Activated CD4-positive, alpha-beta T cell treated with anti-CD3 and anti-CD28 coated beads for 48 hours (primary cell): ENCODE data around the gene NEK8.

Source experiments
- DNase-seq: peaks from one replicate; pipeline ENCODE4 v3.0.0-alpha.2; 2020

Gene NEK8

DNA sequence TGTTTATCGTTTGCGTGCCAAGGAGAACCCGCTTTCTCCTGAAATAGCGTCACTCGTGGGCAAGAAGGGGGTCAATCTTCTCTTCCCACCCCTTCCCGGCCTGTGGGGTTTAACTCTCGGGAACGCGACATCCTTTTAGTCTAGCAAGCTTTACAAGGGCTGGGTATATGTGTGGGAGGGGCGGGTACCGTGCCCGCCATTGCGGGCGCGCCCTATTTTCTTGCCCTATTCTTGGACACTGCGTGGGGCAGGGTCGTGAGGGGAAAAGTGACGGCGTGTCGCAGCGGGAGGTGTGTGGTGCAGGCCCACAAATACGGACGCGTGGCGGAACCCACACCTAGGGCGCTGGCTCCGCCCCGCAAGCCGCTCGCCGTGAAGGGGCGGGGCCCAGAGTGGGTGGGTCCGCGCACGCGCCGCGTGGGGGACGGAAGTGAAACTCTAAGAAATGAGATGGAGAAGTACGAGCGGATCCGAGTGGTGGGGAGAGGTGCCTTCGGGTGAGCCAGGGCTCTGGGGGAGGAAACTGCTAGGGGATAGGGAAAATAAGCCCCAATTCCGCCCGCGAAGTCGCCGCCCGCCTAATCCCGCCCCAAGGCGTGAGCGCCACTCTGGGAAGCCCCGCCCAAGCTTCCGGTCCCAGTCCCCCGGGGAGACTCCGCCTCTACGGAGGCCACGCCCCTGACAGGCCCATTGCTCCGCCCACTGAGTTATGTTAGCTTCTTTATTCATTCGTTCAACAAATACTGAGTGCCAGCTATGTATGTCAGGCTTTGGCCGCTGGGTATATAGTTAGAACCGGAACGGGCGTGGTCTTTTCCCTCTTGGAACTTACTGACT lies at the start of gene NEK8:
Gene NEK8 (plus strand): TSS at position 425 of the 837 bp plus-strand sequence. CDS start 26 bp downstream, at position 451.
- DNase-seq, result peak; percentile 99

DNA sequence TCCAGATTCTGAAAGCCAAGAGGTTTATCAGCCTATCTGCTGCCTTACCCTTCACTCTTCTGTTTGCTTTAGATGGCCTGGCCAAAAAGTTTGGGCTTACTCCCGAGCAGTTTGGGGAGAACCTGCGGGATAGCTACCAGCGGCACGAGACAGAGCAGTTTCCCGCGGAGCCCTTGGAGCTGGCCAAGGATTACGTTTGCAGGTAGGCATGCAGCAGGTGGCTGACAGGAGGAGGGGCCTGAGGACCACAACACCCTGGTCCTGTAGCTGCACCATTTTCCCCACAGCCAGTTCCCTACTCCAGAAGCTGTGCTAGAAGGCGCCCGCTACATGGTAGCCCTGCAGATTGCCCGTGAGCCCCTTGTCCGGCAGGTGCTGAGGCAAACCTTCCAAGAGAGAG lies 45.9 kb upstream of the NEK8 start:
- DNase-seq, result no peak

DNA sequence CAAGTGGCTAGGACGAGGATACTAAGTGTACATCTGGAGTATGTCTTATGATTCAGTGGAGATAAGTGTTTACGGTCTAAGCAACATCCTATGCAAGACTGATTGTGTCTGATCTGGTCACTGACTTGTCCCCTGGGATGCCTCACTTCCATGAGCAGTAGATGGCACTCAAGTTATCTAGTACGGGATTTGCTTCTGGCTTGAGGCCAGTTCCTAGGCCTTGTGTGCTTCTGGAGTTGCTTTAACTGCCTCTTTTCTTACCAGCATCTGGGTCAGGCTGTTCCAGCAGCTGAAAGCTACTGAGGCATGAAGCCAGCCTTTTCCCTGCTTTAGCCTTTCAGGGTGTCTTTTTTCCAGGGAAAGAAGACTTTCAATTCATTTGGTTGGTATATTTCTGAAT lies 43.6 kb upstream of the NEK8 start:
- no peak for DNase-seq

GRCh38 chr17:28685366-28685765 lies 43.2 kb upstream of the NEK8 start:
- DNase-seq, result no peak

GRCh38 chr17:28686296-28686695 lies 42.3 kb upstream of the NEK8 start:
- DNase-seq, result no peak

- no peak for DNase-seq
Measured at GRCh38 chr17:28688481-28688880, 40.1 kb upstream of the NEK8 start.

DNA sequence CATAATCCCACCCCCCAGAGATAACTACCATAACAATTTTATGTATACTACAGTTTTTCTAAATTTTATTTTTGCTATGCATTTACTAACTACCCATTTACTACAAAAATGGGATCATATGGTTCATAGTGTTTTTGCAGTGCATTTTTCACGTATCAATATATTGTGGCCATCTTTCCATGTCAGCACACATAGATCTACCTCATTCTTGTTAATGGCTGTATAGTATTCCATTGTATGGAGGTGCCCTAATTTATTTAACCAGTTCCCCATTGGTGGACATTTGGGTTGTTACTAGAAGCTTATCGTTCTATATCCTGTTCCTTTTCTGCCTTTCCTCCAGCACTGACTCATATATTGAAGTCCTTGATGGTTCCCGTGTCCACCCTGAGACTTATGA lies 39.6 kb upstream of the NEK8 start:
- no peak for DNase-seq

DNA sequence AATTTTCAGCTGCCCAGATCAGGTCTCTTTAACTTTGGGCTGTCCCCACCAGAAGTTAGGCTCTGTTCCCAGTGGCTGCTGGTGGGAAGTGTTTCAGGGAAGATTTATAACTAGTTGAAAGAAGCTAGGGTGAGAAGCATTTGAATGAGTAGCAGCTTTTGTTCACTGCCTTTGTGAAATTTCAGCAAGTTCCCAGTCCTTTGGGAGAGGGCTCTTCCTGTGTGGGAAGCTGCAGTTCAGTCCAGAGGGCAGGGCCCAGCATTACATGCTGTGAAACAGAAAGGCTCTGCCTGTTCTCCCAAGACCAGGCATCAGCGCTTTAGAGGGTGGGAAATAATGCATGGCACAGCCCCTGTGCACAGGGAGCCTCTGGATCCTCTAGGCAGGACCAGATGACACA lies 34.7 kb upstream of the NEK8 start:
- DNase-seq, result no peak

DNA sequence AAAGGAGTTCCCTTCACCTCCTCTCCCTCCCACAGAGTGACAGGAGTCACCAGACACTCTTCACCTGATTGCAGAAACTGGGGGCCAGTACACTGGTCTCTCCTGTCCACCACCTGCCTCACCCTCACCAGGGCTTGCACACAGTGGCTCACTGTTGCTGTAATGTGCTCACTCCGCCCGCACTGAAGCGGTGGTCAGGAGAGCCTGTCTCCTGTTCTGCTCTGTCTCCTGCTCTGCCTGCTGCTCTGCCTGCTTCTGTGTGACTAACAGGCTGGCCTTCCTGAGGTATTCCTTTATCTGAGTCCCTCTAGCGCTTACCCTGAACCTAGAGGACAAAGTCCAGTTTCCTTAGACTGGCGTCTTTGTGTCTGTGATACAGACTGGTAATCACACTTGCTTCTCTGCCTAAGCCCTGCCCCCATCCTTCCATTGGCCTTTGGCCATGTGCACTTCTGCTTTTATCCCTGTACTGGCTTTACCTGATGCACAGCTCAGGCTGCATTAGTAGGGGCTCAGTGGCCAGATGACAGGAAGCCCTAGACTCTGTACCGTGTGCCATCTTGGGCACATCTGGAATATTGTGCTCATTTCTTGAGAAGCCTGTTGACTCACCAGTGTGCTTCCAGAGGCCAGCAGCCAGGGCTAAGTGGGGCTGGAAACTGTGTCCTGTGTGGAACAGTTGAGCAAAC lies 30.2 kb upstream of the NEK8 start:
- no peak for DNase-seq

DNA sequence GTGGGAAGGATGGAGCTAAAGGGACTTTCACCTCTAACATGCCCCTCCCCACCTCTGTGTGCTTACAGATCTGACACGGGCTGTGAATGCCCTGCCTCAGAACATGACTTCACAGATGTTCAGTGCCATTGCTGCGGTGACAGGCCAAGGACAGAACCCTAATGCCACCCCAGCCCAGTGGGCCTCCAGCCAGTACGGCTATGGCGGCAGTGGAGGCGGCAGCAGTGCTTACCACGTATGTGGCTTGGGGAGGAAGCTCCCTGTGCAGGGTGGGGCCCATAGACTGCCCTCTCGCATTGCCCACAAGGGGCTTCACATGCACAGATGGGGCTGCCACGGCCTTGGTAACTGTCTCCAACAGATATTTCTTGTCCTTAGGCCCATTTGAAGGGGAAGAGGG lies 28.3 kb upstream of the NEK8 start:
- DNase-seq, result no peak

DNA sequence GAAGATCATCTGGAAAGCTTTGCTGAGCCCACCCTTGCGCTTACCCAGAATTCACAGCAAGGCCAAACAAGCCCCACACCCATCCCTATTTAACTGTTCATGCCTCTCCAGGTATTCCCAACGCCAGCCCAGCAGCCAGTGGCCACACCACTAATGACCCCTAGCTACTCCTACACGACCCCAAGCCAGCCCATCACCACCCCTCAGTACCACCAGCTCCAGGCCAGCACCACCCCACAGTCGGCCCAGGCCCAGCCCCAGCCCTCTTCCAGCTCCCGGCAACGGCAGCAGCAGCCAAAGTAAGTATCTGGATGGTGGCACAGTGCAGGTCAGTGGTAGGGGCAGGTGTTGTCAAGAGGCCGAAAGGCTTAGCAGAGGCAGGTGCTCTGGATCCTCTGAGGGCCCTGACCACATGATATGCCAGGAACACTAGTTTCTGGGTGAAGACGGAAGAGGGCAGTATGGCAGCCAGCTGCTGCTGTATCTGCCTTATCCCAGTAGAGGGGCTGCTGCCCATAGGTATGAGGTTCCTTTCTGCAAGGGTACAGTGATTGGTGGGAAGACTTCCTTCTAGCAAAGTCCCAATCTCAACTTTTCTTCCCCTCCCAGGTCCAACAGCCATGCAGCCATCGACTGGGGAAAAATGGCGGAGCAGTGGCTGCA lies 27.6 kb upstream of the NEK8 start:
- DNase-seq, result no peak

GRCh38 chr17:28702026-28702751 lies 26.4 kb upstream of the NEK8 start:
- no peak for DNase-seq

GRCh38 chr17:28702752-28703150 lies 25.8 kb upstream of the NEK8 start:
- no peak for DNase-seq

- DNase-seq, result no peak
Measured at GRCh38 chr17:28703552-28704218, 24.9 kb upstream of the NEK8 start.

GRCh38 chr17:28704219-28704858 lies 24.2 kb upstream of the NEK8 start:
- no peak for DNase-seq

DNA sequence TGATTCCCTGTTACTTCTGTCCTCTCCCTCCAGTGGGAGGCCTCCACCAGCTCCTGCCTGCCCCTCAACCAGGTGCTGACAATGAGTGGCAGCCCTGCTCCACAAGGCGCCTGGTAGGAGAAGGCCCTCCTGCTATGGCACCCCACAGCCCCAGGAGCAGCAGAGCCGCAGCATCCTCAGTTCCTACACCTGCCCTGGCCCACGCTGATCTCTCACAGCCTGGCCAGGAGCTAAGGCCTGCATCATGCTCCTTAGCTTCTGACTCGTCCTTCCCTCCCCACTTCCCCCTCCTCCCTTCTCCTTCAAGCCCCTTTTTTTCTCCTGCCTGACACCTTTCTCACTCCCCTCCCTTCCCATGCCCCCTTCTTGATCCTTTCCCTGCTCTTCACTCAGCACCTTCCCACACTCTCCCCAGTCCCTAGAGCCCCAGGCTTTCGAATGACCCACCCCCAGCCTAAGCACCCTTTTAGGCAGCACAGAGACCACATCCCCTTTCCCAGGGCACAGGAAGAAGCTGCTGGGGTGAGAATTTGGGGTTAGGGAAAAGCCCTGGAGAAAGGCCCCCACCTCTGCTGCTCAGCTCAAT lies 23.4 kb upstream of the NEK8 start:
- no peak for DNase-seq

DNA sequence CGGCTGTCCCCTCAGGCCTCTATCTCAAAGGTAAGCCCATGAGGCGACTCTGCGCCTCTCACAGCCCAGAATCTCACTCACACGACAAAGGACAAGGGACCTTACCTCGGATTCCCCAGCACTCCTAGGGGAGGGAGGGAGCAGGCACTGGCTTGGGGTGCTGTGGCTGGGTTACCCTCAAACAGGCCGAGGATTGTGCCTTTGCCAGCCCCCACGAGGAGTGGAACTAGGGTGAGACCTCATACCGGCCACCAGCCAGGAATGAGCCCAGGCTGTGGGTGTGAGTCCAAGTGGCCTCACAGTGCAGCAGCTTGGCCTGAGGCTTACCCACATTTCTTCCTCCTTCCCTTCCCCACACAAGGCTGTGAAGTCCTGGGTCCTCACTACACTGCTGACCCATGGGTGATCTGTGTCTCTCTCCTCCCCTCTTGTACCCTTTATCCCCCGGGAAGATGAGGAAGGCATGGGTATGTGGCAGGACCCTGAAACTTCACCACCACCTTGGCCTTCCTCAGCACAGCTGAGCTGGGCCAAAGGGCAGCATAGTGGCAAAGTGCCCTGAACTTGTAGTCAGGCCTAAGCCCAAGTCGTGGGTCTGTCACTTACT lies 22.8 kb upstream of the NEK8 start:
- no peak for DNase-seq

DNA sequence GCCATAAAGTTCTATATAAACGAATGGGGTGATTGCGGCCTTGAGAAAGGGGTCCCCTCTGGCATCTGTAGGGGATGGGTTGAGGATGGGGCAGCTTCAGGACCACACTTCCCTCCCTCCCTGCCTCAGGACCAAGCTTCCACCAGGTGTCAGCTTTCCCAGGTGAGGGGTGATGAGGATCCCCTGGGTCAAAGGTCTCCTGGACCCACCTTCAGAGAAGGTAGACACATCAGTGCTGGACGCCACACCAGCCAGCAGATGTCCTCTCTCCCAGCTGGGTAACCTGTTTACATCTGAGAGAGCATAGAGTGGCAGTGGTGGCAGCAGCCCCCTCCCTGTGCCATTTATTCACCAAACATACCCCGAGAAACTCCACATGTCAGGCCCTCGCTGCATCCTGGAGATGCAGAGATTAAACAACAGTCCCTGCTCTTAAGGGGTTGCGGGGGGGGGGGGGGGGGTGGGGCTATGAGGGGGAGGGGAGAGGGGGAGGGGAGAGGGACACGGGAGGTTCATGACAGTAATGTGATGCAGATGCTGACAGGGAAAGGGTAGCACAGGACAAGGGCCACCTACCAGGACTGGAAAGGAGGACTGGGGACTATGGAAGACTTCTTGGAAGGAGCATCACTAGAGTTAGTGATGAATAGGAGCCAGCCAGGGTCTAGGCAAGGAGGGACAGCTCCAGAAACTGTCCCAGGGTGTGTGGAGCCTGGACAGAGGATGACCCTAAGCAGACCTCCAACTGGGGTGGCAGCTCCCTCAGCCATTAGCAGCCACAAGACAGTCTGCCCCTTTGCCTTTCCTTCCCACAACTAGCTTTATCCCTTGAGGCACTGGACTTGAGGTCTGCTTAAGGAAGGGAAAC lies 21.9 kb upstream of the NEK8 start:
- DNase-seq, result no peak

DNA sequence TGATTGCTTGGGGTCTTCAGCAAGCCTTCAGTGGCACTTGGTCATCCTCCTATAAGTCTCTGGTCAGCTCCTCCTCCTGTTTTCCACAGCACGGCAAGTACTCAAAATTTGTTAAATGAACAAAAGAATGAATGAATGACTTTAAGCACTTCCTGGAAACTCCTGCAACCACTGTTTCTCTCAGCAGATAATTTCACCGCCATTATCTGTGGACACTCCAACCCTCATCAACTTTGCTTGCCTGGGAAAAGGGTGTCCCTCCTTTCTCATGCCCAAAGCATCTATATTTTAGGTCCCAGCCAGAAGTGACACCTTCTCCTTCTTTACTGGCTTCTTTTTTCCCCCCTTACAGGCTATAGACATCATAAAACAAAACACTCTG lies 21.3 kb upstream of the NEK8 start:
- no peak for DNase-seq
